Osteoblast (primary cell): Measurements from ENCODE around the gene CMTR2. TPM values are rescaled to one million over a fixed set of nuclear protein-coding genes. Genes with fewer than 3 reads are reported as not detected.

Experiments used
- DNase-seq: peaks from one replicate; pipeline ENCODE4 v3.0.0; 2011; ENCODE audit warnings: low spot score, mixed read lengths; ENCODE audit not compliant: insufficient read length; ENCODE audit errors: missing footprints
- H2AFZ ChIP-seq: 2 replicates; pipeline ENCODE4 v1.6.0; 2011; ENCODE audit warnings: mild to moderate bottlenecking, low read length
- H3K27ac ChIP-seq: 2 replicates; pipeline ENCODE4 v1.5.1; 2011; ENCODE audit warnings: mild to moderate bottlenecking, low read depth, low read length, moderate library complexity
- H3K27me3 ChIP-seq: 2 replicates; pipeline ENCODE4 v1.6.0; 2012; ENCODE audit warnings: mild to moderate bottlenecking, control low read depth, inconsistent platforms, low read length, moderate library complexity; ENCODE audit not compliant: insufficient read depth
- H3K36me3 ChIP-seq: 2 replicates; pipeline ENCODE4 v1.5.1; 2011; ENCODE audit warnings: mild to moderate bottlenecking, low read length, control low read depth, moderate library complexity; ENCODE audit not compliant: insufficient read depth
- H3K4me1 ChIP-seq: 2 replicates; pipeline ENCODE4 v1.5.1; 2011; ENCODE audit warnings: mild to moderate bottlenecking, low read length, control low read depth, moderate library complexity; ENCODE audit not compliant: insufficient read depth
- H3K4me2 ChIP-seq: 2 replicates; pipeline ENCODE4 v1.6.0; 2011; ENCODE audit warnings: mild to moderate bottlenecking, low read length; ENCODE audit not compliant: insufficient read depth
- H3K4me3 ChIP-seq: fragments of 200-600 bp; sonication (generic); 3 replicates; pipeline ENCODE4 v1.5.1; 2012; ENCODE audit warnings: mild to moderate bottlenecking, low read length, inconsistent platforms; ENCODE audit not compliant: insufficient read depth
- H3K79me2 ChIP-seq: 2 replicates; pipeline ENCODE4 v1.6.0; 2012; ENCODE audit warnings: mild to moderate bottlenecking, low read length, control low read depth, inconsistent platforms; ENCODE audit not compliant: insufficient read depth
- H3K9me3 ChIP-seq: 2 replicates; pipeline ENCODE4 v1.5.1; 2011; ENCODE audit warnings: low read depth, low read length, control low read depth
- H4K20me1 ChIP-seq: 2 replicates; pipeline ENCODE4 v1.6.0; 2012; ENCODE audit warnings: mild to moderate bottlenecking, low read length, control low read depth; ENCODE audit not compliant: insufficient read depth
- CTCF ChIP-seq: IDR thresholded peaks from 2 replicates; pipeline ENCODE4 v1.5.1; 2011; ENCODE audit warnings: mild to moderate bottlenecking, low read depth, low read length, moderate library complexity; ENCODE audit errors: extremely low read depth
- total RNA-seq: library from RNA; depleted of rRNA; stranded (reverse); fragments of >200 nt; gene quantifications from 2 replicates; pipeline ENCODE4 v1.2.3, GENCODE V29; 2012

The CMTR2 gene
- total RNA-seq, 1 donor: 39.1 TPM

- H3K79me2 ChIP-seq: no peaks in the 10 kb centered on the region
- H3K4me2 ChIP-seq: no peak overlapping the region
- no peak overlapping the region for H3K27ac ChIP-seq
- DNase-seq: no peak
- no peaks in the 10 kb centered on the region for H3K4me1 ChIP-seq
- H2AFZ ChIP-seq: no peak overlapping the region
- no peaks in the 10 kb centered on the region for H3K36me3 ChIP-seq
- no peaks in the 10 kb centered on the region for H4K20me1 ChIP-seq
- H3K9me3 ChIP-seq: no peaks in the 10 kb centered on the region
- H3K27me3 ChIP-seq: peaks cover 3% of the 10 kb centered on the region
- no peak overlapping the region for H3K4me3 ChIP-seq
- TF ChIP-seq CTCF: peak; percentile 89
Measured at GRCh38 chr16:71311553-71312158, 22.5 kb upstream of the CMTR2 start.

- no peak overlapping the region for H3K27ac ChIP-seq
- no peaks in the 10 kb centered on the region for H3K9me3 ChIP-seq
- H3K4me3 ChIP-seq: no peak overlapping the region
- no peak for DNase-seq
- no peak overlapping the region for H2AFZ ChIP-seq
- no peak for TF ChIP-seq CTCF
- no peaks in the 10 kb centered on the region for H3K4me1 ChIP-seq
- H3K79me2 ChIP-seq: no peaks in the 10 kb centered on the region
- H3K4me2 ChIP-seq: no peak overlapping the region
- no peaks in the 10 kb centered on the region for H4K20me1 ChIP-seq
- peaks cover 3% of the 10 kb centered on the region for H3K27me3 ChIP-seq
- no peaks in the 10 kb centered on the region for H3K36me3 ChIP-seq
Measured at GRCh38 chr16:71303938-71304337, 14.7 kb upstream of the CMTR2 start.

GRCh38 chr16:71297341-71297634 lies 8.1 kb upstream of the CMTR2 start:
- TF ChIP-seq CTCF: no peak
- H2AFZ ChIP-seq: no peak overlapping the region
- H3K4me3 ChIP-seq: no peak overlapping the region
- no peak for DNase-seq
- H3K36me3 ChIP-seq: no peaks in the 10 kb centered on the region
- no peaks in the 10 kb centered on the region for H3K4me1 ChIP-seq
- H3K4me2 ChIP-seq: no peak overlapping the region
- H3K27me3 ChIP-seq: peaks cover 3% of the 10 kb centered on the region
- no peaks in the 10 kb centered on the region for H3K9me3 ChIP-seq
- no peaks in the 10 kb centered on the region for H3K79me2 ChIP-seq
- H4K20me1 ChIP-seq: no peaks in the 10 kb centered on the region
- no peak overlapping the region for H3K27ac ChIP-seq

- Histone ChIP-seq H3K4me2 (no peak overlapping the region), H3K36me3 (no peaks in the 10 kb centered on the region), H3K79me2 (no peaks in the 10 kb centered on the region), H3K4me3 (no peak overlapping the region), H4K20me1 (no peaks in the 10 kb centered on the region), H3K4me1 (no peaks in the 10 kb centered on the region), H3K9me3 (no peaks in the 10 kb centered on the region), H2AFZ (no peak overlapping the region), H3K27me3 (peaks cover 3% of the 10 kb centered on the region), H3K27ac (no peak overlapping the region)
- no peak for DNase-seq
- no peak for TF ChIP-seq CTCF
Measured at GRCh38 chr16:71296584-71297340, 7.6 kb upstream of the CMTR2 start.
